ENCODE data around the gene HOXB8.

HOXB8 gene

DNA sequence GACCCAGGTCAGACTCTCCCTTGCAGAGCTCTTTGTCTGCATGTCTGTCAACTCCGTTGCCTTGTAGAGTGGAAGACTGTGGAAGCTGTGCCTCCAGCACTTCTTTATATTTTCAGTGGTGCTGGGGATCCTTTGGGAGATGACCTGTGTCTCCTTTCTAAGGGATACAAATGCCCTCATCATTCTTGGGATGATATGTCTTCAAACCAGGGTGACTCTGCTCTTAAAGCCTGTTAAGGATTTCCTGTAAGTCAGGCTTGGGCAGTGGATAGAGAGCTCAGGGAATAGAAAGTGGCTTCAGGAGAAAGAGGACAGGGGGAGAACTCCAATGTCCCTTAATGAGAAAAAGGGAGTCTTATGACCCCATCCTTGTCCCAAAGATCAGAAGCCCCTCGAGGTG, 26.6 kb downstream of the HOXB8 start:
- DNase-seq = no peak
- intact Hi-C loops (cut with DNase I) = no loop called here

- DNase-seq = peak in 1 of 10 donors; percentile 18
- intact Hi-C loops (cut with DNase I) = no loop called here
Measured at GRCh38 chr17:48588074-48588415, 27.0 kb downstream of the HOXB8 start.

DNA sequence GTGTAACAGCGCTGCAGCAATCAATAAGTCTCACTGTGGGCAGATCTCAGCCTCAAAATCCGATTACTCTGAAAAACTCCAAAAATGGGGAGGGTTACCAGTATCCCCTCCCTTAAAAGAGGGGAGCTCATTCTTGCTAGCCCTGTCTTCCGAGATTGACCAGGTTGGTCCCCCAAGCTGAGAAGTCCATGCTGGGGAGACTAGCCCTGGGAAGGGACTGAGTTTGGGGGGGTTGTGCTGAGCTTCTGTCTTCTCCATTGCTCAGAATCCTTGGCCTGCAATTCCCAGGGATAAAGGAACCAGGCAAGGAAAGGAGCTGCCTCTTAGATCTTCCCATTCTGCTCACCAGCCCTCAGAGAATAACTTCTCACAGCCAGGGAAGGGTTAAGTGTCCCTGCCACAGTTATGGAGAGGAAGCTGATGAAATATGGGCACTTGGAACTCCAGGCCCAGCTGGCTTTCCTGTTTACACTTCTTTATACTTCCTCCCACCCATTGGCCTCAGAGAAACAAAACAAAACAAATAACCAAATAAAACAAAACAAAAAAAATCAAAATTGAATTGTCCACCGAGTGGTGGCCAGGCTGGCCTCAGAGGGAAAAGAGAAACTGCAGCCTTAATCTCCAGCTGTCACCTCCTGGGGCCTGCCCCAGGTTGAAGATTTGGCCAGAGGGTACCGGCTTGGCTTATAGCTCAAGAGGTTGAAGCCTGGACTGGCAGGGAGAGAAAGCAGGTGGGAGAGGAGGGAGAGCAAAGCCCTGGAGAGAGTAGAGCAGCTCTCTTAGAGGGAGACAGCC, 27.6 kb downstream of the HOXB8 start:
- intact Hi-C loops (cut with DNase I) = no loop called here
- no peak for DNase-seq

DNA sequence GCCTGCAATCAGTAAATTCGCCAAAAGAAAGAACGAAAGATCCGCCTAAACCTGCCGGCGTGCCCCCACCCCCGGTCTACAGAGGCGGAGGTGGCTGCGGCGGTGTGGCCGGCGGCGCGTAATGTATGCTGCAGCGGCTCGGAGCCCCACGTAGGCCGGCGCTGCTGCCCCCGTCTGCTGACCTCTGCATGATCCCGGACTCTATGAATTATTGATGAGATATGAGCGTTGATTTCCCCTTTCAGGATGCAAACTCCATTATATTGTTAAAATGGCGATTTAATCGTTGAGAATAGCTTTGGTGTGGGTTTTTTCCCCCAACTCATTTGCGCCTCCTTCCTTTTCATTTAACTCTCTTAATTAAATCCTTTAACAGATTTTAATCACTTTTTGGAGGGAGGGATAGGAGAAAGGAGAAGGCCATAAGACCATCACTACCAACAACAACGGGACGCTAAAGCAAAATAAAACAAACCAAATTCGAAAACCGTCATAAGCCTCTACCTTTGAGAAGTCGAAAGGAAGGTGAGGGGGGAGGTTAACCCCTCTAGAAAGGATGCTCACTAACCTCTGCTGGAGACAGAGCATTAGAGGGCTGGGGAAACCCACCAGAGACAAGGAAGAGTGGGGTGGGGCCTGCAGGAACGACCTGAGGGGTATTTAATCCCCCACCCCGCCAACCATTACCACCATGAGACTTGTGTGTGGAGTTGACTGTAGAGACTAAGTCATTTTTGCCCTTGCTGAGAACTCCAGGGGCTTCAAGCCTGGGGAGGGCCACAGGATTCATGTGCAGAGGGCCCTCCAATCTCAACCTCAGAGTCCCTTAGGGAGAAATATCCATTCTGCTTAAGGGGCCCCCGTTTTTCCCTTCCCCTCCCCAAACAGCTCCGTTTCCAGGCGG, 28.5 kb downstream of the HOXB8 start:
- peak in 1 of 10 donors; percentile 42 for DNase-seq

DNA sequence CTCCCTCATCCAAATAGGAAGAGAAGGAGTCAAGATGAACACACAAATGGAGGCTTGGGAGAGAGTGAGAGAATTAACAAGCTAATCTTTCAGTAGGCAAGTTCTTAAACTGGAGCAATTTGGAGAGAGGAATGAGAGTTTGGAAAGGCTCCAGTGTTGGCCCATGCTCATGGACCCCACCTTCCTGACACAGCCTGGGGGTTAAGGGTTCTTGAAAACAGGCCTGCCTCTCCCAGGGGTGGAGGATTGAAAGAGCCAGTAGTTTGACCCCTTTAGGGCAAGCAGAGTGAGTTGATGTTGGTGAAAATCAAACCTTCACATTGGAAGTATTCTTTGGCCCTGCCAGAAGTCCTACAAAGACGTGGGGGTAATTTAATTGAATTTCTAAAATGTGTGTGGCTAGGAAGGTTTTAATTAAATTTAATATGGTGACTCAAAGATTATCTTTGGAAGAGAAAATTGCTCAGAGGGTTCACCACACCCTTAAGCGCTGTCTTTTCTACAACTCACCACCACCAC, 30.8 kb downstream of the HOXB8 start:
- intact Hi-C loops (cut with DNase I) = no loop called here
- DNase-seq = no peak

More for the DNA sequence above, 28.5 kb downstream of the HOXB8 start:
- intact Hi-C loops (cut with DNase I) = no loop called here

- intact Hi-C loops (cut with DNase I) = no loop called here
- DNase-seq = no peak
Measured at GRCh38 chr17:48583708-48584222, 31.3 kb downstream of the HOXB8 start.

GRCh38 chr17:48582750-48583069, 32.4 kb downstream of the HOXB8 start:
- DNase-seq = peak in 1 of 10 donors; percentile 19
- intact Hi-C loops (cut with DNase I) = no loop called here

DNA sequence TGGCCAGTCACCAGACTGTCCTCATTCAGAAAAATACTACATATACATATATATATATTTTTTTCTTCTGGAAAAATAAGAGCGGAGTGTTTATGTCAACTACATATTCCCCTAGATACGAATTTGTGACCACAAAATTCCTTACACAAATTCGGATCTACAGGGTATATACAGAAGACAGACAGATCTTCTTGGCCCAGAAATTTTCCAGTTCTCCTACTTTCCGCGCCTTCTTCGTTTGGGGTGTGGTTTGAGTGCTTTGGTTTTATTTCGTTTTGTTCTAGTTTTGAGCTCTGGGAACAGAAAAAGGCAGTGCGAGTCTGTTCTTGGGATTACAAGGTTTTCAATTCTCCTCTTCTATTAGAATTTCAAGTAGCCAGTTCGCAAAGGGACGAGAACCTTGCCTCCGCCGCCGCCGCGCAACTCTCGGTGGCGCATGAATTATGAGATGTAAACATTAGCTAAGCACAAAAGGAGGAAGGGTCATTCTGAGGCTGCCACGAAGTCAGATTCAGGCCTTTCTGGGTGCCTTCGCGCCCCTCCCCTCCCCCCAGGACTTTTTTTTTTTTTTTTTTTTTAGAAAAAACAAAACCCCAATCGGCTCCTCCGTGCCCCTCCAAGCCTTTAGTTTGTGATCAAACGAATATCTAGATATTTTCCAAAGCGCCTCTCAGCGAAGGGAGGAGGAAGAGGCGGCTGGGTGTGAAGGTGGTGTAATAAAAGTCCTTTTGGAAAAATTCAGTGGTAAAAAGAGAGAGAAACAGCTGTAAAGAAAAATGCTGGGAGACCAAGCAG, 35.1 kb downstream of the HOXB8 start:
- intact Hi-C loops (cut with DNase I) = no loop called here
- no peak for DNase-seq

GRCh38 chr17:48579471-48579759, 35.7 kb downstream of the HOXB8 start:
- DNase-seq = peak in 1 of 10 donors; percentile 14
- intact Hi-C loops (cut with DNase I) = no loop called here

DNA sequence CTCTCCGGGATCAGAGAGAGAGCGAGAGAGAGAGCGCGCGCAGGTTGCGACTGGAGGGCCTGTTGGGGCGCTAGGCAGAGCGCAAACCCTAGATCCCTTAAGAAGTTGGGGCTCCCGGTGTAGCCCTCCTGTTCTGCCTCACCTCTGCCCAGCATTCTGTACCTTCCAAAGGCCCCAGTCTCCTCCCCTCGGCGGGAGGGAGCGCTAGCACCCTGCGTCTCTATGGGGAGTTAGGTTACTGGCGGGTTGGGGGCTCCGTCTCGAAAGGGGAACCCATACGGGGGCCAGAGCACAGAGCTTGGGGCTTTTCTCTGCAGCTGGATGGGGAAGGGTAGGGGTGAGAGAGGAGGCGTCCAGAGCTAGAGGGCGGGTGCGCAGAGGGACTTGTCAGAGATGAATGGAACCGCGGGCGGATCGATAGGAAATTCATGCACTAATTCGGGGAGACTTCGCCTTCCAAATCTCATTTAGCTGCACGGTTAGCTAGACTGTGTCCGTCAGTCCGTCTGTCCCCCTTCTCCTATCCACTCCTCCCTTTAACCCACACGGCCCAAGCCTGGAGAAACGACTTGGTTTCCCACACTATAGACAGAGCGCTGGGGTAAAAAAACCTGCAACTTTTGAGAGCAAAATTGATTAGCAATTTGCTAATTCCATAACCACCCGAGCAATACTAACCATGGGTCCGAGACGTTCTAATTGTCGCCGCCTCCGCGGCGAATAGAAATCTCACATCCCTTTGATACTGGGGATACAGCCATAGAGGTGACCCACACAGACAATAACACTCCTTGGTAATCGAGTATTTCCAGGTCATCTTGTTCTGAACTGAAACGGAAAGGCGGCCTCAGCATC, 36.2 kb downstream of the HOXB8 start:
- DNase-seq = peak in 1 of 10 donors; percentile 37
- intact Hi-C loops (cut with DNase I) = no loop called here

- peak in 3 of 10 donors; percentile 11 to 80 (median 25) for DNase-seq
- intact Hi-C loops (cut with DNase I) = no loop called here
Measured at GRCh38 chr17:48577946-48578615, 37.0 kb downstream of the HOXB8 start, which contains the start of gene HOXB4. Gene HOXB4, minus strand, starts transcription at chr17:48578350. Its CDS starts 31 bp downstream, at chr17:48578319.

GRCh38 chr17:48577330-48577945, 37.7 kb downstream of the HOXB8 start:
- DNase-seq = peak in 1 of 10 donors; percentile 8
- intact Hi-C loops (cut with DNase I) = no loop called here

DNA sequence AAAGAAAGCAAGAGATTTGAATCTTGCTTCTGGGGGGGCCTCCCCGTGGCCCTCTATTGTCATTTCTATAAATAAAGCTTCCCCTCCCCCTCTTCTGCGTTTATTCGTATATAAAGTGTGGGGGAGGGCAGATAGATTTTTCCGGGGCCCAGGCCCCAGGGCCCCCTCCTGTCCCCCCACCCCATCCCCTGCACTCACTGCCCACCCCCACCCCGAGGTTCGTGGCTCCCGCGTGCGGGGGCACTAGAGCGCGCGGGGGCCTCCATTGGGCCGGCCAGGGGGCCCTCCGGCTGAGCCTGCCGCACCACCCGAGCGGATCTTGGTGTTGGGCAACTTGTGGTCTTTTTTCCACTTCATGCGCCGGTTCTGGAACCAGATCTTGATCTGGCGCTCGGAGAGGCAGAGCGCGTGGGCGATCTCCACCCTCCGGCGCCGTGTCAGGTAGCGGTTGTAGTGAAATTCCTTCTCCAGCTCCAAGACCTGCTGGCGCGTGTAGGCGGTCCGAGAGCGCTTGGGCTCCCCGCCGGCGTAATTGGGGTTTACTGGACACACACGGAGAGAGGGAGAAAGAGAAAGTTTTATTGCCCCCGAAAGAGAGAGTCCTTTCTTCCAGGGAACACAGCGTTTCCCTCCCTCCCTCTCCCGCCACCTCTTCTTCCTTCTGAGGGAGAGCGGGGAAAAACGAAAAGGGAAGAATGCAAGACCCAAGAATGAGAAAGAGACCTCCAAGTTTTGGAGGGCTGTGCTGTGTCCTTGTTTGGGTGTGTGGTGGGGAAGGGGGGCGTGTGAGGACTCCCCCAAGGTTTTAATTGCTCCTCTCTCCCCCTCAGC, 38.4 kb downstream of the HOXB8 start:
- intact Hi-C loops (cut with DNase I) = no loop called here

DNA sequence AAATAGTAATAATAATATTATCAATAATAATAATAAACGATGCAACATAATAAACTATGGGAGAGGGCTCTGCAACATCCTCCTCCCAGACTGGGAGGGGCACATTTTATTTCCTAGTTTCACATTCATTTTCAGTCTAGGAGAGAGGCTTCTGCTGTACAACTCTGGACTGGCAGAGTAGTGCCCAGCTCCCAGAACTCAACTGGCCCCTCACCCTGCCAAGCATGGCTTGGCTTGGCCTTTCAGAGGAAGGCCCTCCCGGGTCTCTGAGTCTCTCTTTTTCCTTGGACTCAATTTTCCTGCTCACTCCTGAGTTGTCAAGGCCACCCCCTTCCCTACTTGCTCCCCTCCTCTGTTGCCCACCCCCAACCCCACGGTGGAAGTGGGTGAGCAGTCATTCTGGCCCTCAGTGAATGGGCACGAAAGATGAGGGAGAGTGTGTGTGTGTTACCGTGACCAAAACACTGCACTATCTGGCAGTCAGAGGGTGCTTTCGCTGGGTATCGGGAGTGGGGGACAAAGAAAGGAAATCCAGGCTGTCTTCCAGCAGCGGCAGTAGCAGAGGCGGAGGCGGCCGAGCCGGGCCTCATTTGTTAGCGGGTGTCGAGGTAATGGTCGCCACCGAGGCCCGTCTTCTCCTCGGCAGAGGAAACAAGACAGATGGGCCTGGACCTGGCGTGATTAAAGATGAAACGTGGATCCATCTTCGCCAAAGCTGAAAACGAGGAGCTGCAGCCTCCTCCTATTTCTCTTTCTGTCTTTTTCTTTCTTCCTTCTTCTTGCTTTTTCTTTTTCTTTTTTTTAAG, 39.2 kb downstream of the HOXB8 start:
- intact Hi-C loops (cut with DNase I) = no loop called here

More for the DNA sequence above, 38.4 kb downstream of the HOXB8 start:
- DNase-seq = peak in 1 of 10 donors; percentile 57

GRCh38 chr17:48575066-48575582, 40.0 kb downstream of the HOXB8 start:
- no peak for DNase-seq
- intact Hi-C loops (cut with DNase I) = no loop called here

More for the DNA sequence above, 39.2 kb downstream of the HOXB8 start:
- DNase-seq = peak in 1 of 10 donors; percentile 17

DNA sequence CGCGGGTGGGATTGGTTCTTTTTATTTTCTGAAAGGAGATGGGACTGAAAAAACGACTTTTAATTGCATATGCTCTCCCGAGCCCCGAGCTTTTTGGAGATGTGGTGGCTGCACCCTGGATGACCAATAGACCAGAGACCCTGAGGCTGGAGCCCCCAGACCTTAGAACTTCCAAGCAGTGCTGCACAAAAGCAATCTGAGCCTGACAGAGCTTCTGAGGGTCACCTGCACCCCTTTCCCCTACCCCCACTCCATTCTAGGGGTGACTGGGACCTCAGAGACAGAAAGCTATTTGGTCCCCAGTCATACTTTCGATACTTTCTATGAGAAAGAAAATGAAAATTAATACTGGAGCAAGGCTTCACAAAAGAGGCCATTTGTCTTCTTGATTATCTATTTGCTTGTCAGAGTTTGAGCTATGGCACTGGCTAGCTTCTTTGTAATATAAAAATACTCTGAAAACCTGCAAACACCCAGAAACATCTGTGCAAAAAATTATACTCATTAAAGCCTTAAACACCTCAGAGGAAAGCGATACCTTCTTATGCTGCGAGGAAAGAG, 40.5 kb downstream of the HOXB8 start:
- intact Hi-C loops (cut with DNase I) = no loop called here

More for the DNA sequence above, 40.5 kb downstream of the HOXB8 start:
- no peak for DNase-seq
